ENCODE measurements around the gene SOWAHC. TPM values are rescaled to one million over a fixed set of nuclear protein-coding genes. Genes with fewer than 3 reads are reported as not detected.

Gene SOWAHC
- total RNA-seq, 1 donor from 2014 or later, result 12.7 TPM

DNA sequence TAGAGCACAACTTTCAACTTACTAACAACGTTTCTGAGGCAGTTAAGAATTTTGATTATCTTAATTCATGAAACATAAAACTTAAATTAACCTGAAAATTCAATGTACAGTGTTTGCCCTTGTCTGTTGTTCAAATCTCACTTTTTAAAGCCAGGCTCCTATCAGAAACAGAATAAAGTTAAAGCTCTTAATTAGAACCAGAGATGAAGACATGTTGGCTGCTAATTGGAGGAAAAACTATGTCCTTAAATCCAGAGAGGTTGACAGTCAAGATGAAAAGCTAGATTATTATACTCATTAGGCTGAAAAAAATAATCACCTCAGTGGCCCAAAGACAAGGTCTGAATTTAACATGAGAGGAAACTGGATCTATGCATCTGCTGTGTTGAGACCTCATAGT is 52.3 kb downstream of the SOWAHC start:
- Mint-ChIP-seq H3K4me1 (ENCODE audit: unreplicated experiment) (no peaks in the 10 kb centered on the region), H3K36me3 (ENCODE audit: unreplicated experiment) (no peaks in the 10 kb centered on the region), H3K9me3 (ENCODE audit: unreplicated experiment) (no peaks in the 10 kb centered on the region), H3K27ac (ENCODE audit: unreplicated experiment) (no peak overlapping the region), H3K27me3 (ENCODE audit: unreplicated experiment) (peaks cover 59% of the 10 kb centered on the region), H3K4me3 (ENCODE audit: unreplicated experiment) (no peak overlapping the region)
- no peak for DNase-seq (ENCODE audit: extremely low spot score, unreplicated experiment)
- TF ChIP-seq, protein P1, sequence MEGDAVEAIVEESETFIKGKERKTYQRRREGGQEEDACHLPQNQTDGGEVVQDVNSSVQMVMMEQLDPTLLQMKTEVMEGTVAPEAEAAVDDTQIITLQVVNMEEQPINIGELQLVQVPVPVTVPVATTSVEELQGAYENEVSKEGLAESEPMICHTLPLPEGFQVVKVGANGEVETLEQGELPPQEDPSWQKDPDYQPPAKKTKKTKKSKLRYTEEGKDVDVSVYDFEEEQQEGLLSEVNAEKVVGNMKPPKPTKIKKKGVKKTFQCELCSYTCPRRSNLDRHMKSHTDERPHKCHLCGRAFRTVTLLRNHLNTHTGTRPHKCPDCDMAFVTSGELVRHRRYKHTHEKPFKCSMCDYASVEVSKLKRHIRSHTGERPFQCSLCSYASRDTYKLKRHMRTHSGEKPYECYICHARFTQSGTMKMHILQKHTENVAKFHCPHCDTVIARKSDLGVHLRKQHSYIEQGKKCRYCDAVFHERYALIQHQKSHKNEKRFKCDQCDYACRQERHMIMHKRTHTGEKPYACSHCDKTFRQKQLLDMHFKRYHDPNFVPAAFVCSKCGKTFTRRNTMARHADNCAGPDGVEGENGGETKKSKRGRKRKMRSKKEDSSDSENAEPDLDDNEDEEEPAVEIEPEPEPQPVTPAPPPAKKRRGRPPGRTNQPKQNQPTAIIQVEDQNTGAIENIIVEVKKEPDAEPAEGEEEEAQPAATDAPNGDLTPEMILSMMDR (IDR thresholded peaks at IDR 0.05), result no peak

Other genes starting within 250 kb of the SOWAHC start
- gene SEPTIN10, start 398 bp upstream of the SOWAHC start, total RNA-seq, result 109 and 113 TPM in 2 replicates
- 38.1 and 49.7 TPM in 2 replicates for gene RGPD5, start 179.9 kb downstream of the SOWAHC start, total RNA-seq

Data from osteocyte (in vitro differentiated cells).